HUDEP-2 (cell line): ENCODE data around the gene TRMT1L.

ENCODE experiments used
- DNase-seq, 76 experiments: peaks; one replicate each; lab custom pipeline; 2025; ENCODE audit not compliant: unreplicated experiment in 76 of 76; lab: John Stamatoyannopoulos, UW

The TRMT1L gene

GRCh38 chr1:185137896-185138545, 18.7 kb downstream of the TRMT1L start:
- peak in 1 of 76 experiments; percentile 19 for DNase-seq

GRCh38 chr1:185132534-185132933, 24.2 kb downstream of the TRMT1L start:
- no peak for DNase-seq

- DNase-seq = no peak
Measured at GRCh38 chr1:185129708-185130107, 27.0 kb downstream of the TRMT1L start.

- no peak for DNase-seq
Measured at GRCh38 chr1:185112356-185112755, 44.4 kb downstream of the TRMT1L start.

GRCh38 chr1:185111873-185112272, 44.9 kb downstream of the TRMT1L start:
- no peak for DNase-seq

- DNase-seq = no peak
Measured at GRCh38 chr1:185110145-185110544, 46.6 kb downstream of the TRMT1L start.

- DNase-seq = no peak
Measured at GRCh38 chr1:185108321-185108720, 48.4 kb downstream of the TRMT1L start.

GRCh38 chr1:185105121-185105520, 51.6 kb downstream of the TRMT1L start:
- no peak for DNase-seq

GRCh38 chr1:185104083-185104482, 52.7 kb downstream of the TRMT1L start:
- no peak for DNase-seq

GRCh38 chr1:185096531-185096930, 60.2 kb downstream of the TRMT1L start:
- DNase-seq = no peak

- no peak for DNase-seq
Measured at GRCh38 chr1:185094761-185095160, 62.0 kb downstream of the TRMT1L start.

- no peak for DNase-seq
Measured at GRCh38 chr1:185091480-185091879, 65.3 kb downstream of the TRMT1L start.

- DNase-seq = peak in 12 of 76 experiments; percentile 2 to 63 (median 25)
Measured at GRCh38 chr1:185087746-185088145, 69.0 kb downstream of the TRMT1L start.

GRCh38 chr1:185087101-185087500, 69.7 kb downstream of the TRMT1L start:
- no peak for DNase-seq

- no peak for DNase-seq
Measured at GRCh38 chr1:185083818-185084217, 72.9 kb downstream of the TRMT1L start.

- peak in 9 of 76 experiments; percentile 6 to 53 (median 16) for DNase-seq
Measured at GRCh38 chr1:185080422-185080821, 76.3 kb downstream of the TRMT1L start.

GRCh38 chr1:185077374-185077773, 79.4 kb downstream of the TRMT1L start:
- no peak for DNase-seq

- DNase-seq = no peak
Measured at GRCh38 chr1:185075476-185075875, 81.3 kb downstream of the TRMT1L start.

- DNase-seq = no peak
Measured at GRCh38 chr1:185074307-185074706, 82.4 kb downstream of the TRMT1L start.

GRCh38 chr1:185073725-185074124, 83.0 kb downstream of the TRMT1L start:
- DNase-seq = no peak

- no peak for DNase-seq
Measured at GRCh38 chr1:185070051-185070450, 86.7 kb downstream of the TRMT1L start.

GRCh38 chr1:185069202-185069772, 87.5 kb downstream of the TRMT1L start:
- DNase-seq = peak in 1 of 76 experiments; percentile 11
